Liver (tissue), 9 donors: ENCODE measurements around the gene SEMA5A. TPM values are rescaled to one million over a fixed set of nuclear protein-coding genes. Genes with fewer than 3 reads are reported as not detected.
A peak's percentile ranks its signal among the peaks of the same experiment; 100 is the strongest.

ENCODE experiments used
- DNase-seq: peaks from one replicate; pipeline ENCODE4 v3.0.0-alpha.2; 2017; ENCODE audit warnings: low spot score
- H3K27ac ChIP-seq, 2 donors: one replicate each; pipeline ENCODE4 v1.7.0; 2013; ENCODE audit warnings: inconsistent platforms in 2 of 2, low read length in 2 of 2, control low read depth in 1 of 2, low read depth in 1 of 2, mild to moderate bottlenecking in 1 of 2
- H3K27me3 ChIP-seq, 4 donors: one replicate each; pipeline versions ENCODE4 v1.6.1 to v1.7.0; 2013; ENCODE audit warnings: low read length in 3 of 4, inconsistent platforms in 1 of 4, mild to moderate bottlenecking in 1 of 4, moderate library complexity in 1 of 4; ENCODE audit not compliant: control insufficient read depth in 4 of 4, insufficient read depth in 4 of 4
- H3K36me3 ChIP-seq, 4 donors: one replicate each; pipeline versions ENCODE4 v1.6.1 to v1.7.0; 2013; ENCODE audit warnings: low read length in 3 of 4, mild to moderate bottlenecking in 3 of 4, low read depth in 1 of 4, moderate library complexity in 1 of 4; ENCODE audit not compliant: control insufficient read depth in 4 of 4, insufficient read depth in 3 of 4
- H3K4me1 ChIP-seq, 4 donors: one replicate each; pipeline versions ENCODE4 v1.6.1 to v1.7.0; 2013; ENCODE audit warnings: low read length in 3 of 4, mild to moderate bottlenecking in 3 of 4, moderate library complexity in 1 of 4; ENCODE audit not compliant: control insufficient read depth in 4 of 4, insufficient read depth in 4 of 4
- H3K4me3 ChIP-seq, 3 donors: one replicate each; pipeline versions ENCODE4 v1.6.1 to v1.7.0; 2013; ENCODE audit warnings: low read length in 3 of 3, control low read depth in 1 of 3, low read depth in 1 of 3, mild to moderate bottlenecking in 1 of 3
- H3K9ac ChIP-seq, 2 donors: one replicate each; pipeline ENCODE4 v1.7.0; 2013; ENCODE audit warnings: low read length in 2 of 2, mild to moderate bottlenecking in 2 of 2, moderate library complexity in 2 of 2, control low read depth in 1 of 2, low read depth in 1 of 2
- H3K9me3 ChIP-seq, 4 donors: one replicate each; pipeline versions ENCODE4 v1.6.1 to v1.7.0; 2013; ENCODE audit warnings: low read length in 3 of 4; ENCODE audit not compliant: control insufficient read depth in 4 of 4
- EGR1 ChIP-seq, 2 donors: IDR thresholded peaks; 2 replicates each; pipeline ENCODE4 v1.6.1; 2016 to 2018; ENCODE audit warnings: antibody characterized with exemption in 2 of 2, low read depth in 2 of 2
- FOXA1 ChIP-seq: IDR thresholded peaks from 2 replicates; pipeline ENCODE4 v1.6.1; 2016; ENCODE audit warnings: antibody characterized with exemption
- FOXA2 ChIP-seq: IDR thresholded peaks from 2 replicates; pipeline ENCODE4 v1.6.1; 2016; ENCODE audit warnings: antibody characterized with exemption
- HNF4A ChIP-seq, 2 donors: conservative IDR thresholded peaks; 2 replicates each; pipeline ENCODE4 v1.6.1; 2016; ENCODE audit warnings: antibody characterized with exemption in 2 of 2, mild to moderate bottlenecking in 2 of 2
- HNF4G ChIP-seq: IDR thresholded peaks from 2 replicates; pipeline ENCODE4 v1.6.1; 2016; ENCODE audit warnings: antibody characterized with exemption
- JUND ChIP-seq, 2 donors: IDR thresholded peaks; 2 replicates each; pipeline ENCODE4 v1.6.1; 2016; ENCODE audit warnings: antibody characterized with exemption in 2 of 2
- NR2F2 ChIP-seq: IDR thresholded peaks from 2 replicates; pipeline ENCODE4 v1.6.1; 2016; ENCODE audit warnings: antibody characterized with exemption
- RAD21 ChIP-seq, 2 donors: IDR thresholded peaks; 2 replicates each; pipeline ENCODE4 v1.6.1; 2016; ENCODE audit warnings: antibody characterized with exemption in 2 of 2, mild to moderate bottlenecking in 2 of 2
- SP1 ChIP-seq: IDR thresholded peaks from 2 replicates; pipeline ENCODE4 v1.6.1; 2018; ENCODE audit warnings: antibody characterized with exemption, mild to moderate bottlenecking
- YY1 ChIP-seq: IDR thresholded peaks from 2 replicates; pipeline ENCODE4 v1.6.1; 2016; ENCODE audit warnings: antibody characterized with exemption, mild to moderate bottlenecking
- WGBS: extraction: QIAGEN DNeasy Blood & Tissue Kit; methylation state at CpG from one replicate; pipeline ENCODE4 v1.1.7; 2013; 5-methylcytosine and 5-hydroxymethylcytosine counted together
- polyA plus RNA-seq, 2 donors: library from polyadenylated mRNA; stranded (reverse) in 1 of 2; unstranded in 1 of 2; fragments of 200-250 nt in 1 of 2; fragments of >200 nt in 1 of 2; fragmentation: Nextera tagmentation in 1 of 2; extraction: Ambion mirVana in 1 of 2; gene quantifications; one replicate each; pipeline versions ENCODE4 v1.2.1 to v1.2.3, GENCODE V29; 2013 to 2015
- total RNA-seq, 2 donors: library from RNA; depleted of rRNA; stranded (reverse); fragments of >200 nt; gene quantifications; one replicate each; pipeline ENCODE4 v1.2.3, GENCODE V29; 2014
- TF ChIP-seq, protein P1 (sequence below): fragments of 150-350 bp; IDR thresholded peaks from 2 replicates; pipeline ENCODE4 v1.5.1; 2017; ENCODE audit warnings: improper control_type of control experiment, low read depth, low read length; ENCODE audit not compliant: missing input control
- TF ChIP-seq, protein P2 (sequence below): IDR thresholded peaks from 2 replicates; pipeline ENCODE4 v1.6.1; 2016; ENCODE audit warnings: antibody characterized with exemption
- TF ChIP-seq, protein P3 (sequence below): IDR thresholded peaks from 2 replicates; pipeline ENCODE4 v1.6.1; 2016; ENCODE audit warnings: antibody characterized with exemption, mild to moderate bottlenecking
- TF ChIP-seq, protein P4 (sequence below): IDR thresholded peaks from 2 replicates; pipeline ENCODE4 v1.6.1; 2016; ENCODE audit warnings: antibody characterized with exemption
- TF ChIP-seq, protein P5 (sequence below): IDR thresholded peaks from 2 replicates; pipeline ENCODE4 v1.6.1; 2016; ENCODE audit warnings: antibody characterized with exemption
- donor health status: healthy.
- donor health status: healthy.
- donor health status: healthy.
- donor health status: healthy.
- donor health status: healthy.

The SEMA5A gene
- total and polyA plus RNA-seq, 4 donors: 1.1 to 5.8 (median 3.2) TPM

DNA sequence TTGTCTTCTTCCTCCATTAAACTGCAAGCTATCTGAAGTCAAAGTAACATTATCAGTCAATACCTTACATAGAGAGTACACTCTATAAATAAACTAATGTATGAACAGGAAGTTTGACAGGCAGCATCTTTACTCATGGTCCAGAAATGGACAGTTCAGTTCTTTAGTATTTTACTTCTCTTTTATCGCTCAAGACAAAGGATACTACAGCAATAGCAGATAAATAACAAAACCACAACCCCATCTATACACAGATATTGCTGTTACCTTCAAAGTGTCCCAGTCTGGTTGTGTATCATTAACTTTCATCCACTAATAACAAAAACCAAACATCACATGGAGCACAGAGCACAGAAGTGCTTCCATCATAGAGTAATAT is 46.4 kb downstream of the SEMA5A start:
- H3K36me3 ChIP-seq: no peaks in the 10 kb centered on the region
- WGBS: 89% methylated on average over 1 of the region's 1 CpG
- H3K9ac ChIP-seq: no peak overlapping the region
- H3K9me3 ChIP-seq: no peaks in the 10 kb centered on the region
- no peaks in the 10 kb centered on the region for H3K27me3 ChIP-seq
- DNase-seq: no peak
- no peak overlapping the region for H3K27ac ChIP-seq
- no peak overlapping the region for H3K4me3 ChIP-seq
- H3K4me1 ChIP-seq: peaks cover 0 to 3% (median 0%) of the 10 kb centered on the region in 4 donors
- TF ChIP-seq EGR1 (IDR thresholded peaks at IDR 0.05; ENCODE audit: low read depth in 2 of 2) (no peak), FOXA1 (no peak), JUND (IDR thresholded peaks at IDR 0.05) (no peak), SP1 (no peak)

DNA sequence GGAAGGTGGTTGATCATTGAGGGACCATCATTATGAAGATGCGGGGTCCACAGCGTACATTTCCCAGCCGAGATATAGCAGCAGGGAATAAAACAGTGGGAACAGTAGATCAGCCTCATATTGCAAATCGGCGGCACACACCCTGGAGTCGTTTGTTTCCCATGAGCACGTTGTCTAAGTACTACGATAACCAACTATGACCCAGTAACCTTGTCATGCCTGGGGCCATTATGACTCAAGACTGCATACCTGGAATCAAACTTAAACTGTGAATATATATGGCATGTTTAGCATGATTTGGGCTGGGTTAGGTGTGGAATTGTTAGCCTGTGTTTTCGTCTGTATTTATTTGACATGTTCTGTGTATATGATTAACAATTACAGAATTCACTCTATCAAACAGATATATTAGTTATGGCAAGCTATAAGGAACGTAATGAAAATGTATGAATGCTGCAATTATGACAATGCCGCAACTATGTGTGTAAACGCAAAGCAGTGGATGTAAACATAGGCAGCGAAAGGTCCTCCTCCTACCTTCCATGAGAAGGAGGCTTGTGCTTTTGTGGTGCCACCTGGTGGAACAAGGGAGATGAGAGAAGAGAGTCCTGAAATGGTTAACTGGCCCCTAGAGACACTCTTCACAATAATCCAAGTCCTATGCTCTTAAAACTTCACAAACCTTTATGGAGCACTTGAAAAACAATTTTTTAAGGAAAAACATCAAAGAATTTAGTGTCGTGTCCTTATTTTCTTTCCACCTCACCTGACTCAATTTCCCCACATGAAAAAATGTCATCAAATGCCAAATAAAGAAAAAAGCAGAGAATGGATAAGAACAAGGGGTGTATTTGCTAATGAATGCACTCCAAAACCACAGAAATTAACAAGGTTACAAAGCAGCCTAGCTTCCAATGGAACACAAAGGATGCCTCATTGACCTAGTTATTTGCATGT is 47.1 kb downstream of the SEMA5A start:
- 78% methylated on average over 14 of the region's 14 CpGs for WGBS
- Histone ChIP-seq H3K36me3 (no peaks in the 10 kb centered on the region), H3K9ac (no peak overlapping the region), H3K9me3 (no peaks in the 10 kb centered on the region), H3K4me1 (peaks cover 0 to 3% (median 0%) of the 10 kb centered on the region in 4 donors), H3K27me3 (no peaks in the 10 kb centered on the region), H3K4me3 (no peak overlapping the region), H3K27ac (no peak overlapping the region)
- DNase-seq: no peak
- TF ChIP-seq, protein P1, sequence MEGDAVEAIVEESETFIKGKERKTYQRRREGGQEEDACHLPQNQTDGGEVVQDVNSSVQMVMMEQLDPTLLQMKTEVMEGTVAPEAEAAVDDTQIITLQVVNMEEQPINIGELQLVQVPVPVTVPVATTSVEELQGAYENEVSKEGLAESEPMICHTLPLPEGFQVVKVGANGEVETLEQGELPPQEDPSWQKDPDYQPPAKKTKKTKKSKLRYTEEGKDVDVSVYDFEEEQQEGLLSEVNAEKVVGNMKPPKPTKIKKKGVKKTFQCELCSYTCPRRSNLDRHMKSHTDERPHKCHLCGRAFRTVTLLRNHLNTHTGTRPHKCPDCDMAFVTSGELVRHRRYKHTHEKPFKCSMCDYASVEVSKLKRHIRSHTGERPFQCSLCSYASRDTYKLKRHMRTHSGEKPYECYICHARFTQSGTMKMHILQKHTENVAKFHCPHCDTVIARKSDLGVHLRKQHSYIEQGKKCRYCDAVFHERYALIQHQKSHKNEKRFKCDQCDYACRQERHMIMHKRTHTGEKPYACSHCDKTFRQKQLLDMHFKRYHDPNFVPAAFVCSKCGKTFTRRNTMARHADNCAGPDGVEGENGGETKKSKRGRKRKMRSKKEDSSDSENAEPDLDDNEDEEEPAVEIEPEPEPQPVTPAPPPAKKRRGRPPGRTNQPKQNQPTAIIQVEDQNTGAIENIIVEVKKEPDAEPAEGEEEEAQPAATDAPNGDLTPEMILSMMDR: peak; percentile 49
- peak; percentile 90 to 98 for TF ChIP-seq RAD21 (IDR thresholded peaks at IDR 0.05)
- TF ChIP-seq, protein P2, sequence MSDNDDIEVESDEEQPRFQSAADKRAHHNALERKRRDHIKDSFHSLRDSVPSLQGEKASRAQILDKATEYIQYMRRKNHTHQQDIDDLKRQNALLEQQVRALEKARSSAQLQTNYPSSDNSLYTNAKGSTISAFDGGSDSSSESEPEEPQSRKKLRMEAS: no peak

DNA sequence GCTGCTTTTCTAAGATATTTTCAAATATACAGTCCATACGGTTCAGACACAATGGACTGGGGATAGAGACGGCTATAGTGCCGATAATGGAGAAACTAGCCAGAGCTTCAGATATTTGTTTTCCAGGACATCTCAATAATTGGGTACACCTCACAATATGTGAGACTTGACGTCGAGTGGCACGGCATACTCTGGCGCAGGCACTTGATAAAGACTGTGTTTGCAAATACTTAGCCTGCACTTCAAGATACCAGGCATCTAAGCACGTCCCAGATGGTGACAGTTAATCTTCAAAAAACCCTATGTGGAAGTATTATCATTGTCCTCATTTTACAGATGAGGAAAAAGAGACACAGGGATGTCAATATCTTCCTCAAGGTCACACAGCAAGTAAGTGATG is 48.5 kb downstream of the SEMA5A start:
- Histone ChIP-seq H3K4me3 (no peak overlapping the region), H3K27ac (no peak overlapping the region), H3K36me3 (no peaks in the 10 kb centered on the region), H3K9ac (no peak overlapping the region), H3K27me3 (no peaks in the 10 kb centered on the region), H3K4me1 (peaks cover 0 to 3% (median under 1%) of the 10 kb centered on the region in 4 donors), H3K9me3 (no peaks in the 10 kb centered on the region)
- DNase-seq: no peak
- 92% methylated on average over 8 of the region's 8 CpGs for WGBS
- TF ChIP-seq, protein P3, sequence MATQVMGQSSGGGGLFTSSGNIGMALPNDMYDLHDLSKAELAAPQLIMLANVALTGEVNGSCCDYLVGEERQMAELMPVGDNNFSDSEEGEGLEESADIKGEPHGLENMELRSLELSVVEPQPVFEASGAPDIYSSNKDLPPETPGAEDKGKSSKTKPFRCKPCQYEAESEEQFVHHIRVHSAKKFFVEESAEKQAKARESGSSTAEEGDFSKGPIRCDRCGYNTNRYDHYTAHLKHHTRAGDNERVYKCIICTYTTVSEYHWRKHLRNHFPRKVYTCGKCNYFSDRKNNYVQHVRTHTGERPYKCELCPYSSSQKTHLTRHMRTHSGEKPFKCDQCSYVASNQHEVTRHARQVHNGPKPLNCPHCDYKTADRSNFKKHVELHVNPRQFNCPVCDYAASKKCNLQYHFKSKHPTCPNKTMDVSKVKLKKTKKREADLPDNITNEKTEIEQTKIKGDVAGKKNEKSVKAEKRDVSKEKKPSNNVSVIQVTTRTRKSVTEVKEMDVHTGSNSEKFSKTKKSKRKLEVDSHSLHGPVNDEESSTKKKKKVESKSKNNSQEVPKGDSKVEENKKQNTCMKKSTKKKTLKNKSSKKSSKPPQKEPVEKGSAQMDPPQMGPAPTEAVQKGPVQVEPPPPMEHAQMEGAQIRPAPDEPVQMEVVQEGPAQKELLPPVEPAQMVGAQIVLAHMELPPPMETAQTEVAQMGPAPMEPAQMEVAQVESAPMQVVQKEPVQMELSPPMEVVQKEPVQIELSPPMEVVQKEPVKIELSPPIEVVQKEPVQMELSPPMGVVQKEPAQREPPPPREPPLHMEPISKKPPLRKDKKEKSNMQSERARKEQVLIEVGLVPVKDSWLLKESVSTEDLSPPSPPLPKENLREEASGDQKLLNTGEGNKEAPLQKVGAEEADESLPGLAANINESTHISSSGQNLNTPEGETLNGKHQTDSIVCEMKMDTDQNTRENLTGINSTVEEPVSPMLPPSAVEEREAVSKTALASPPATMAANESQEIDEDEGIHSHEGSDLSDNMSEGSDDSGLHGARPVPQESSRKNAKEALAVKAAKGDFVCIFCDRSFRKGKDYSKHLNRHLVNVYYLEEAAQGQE: no peak
- TF ChIP-seq FOXA2 (no peak), HNF4G (no peak), HNF4A (conservative IDR thresholded peaks at IDR 0.05) (no peak), EGR1 (IDR thresholded peaks at IDR 0.05; ENCODE audit: low read depth in 2 of 2) (no peak), SP1 (no peak), YY1 (no peak), RAD21 (IDR thresholded peaks at IDR 0.05) (no peak), NR2F2 (no peak), FOXA1 (no peak), JUND (IDR thresholded peaks at IDR 0.05) (no peak)
- TF ChIP-seq, protein P2: no peak
- TF ChIP-seq, protein P1: no peak
- TF ChIP-seq, protein P4, sequence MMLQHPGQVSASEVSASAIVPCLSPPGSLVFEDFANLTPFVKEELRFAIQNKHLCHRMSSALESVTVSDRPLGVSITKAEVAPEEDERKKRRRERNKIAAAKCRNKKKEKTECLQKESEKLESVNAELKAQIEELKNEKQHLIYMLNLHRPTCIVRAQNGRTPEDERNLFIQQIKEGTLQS: no peak
- TF ChIP-seq, protein P5, sequence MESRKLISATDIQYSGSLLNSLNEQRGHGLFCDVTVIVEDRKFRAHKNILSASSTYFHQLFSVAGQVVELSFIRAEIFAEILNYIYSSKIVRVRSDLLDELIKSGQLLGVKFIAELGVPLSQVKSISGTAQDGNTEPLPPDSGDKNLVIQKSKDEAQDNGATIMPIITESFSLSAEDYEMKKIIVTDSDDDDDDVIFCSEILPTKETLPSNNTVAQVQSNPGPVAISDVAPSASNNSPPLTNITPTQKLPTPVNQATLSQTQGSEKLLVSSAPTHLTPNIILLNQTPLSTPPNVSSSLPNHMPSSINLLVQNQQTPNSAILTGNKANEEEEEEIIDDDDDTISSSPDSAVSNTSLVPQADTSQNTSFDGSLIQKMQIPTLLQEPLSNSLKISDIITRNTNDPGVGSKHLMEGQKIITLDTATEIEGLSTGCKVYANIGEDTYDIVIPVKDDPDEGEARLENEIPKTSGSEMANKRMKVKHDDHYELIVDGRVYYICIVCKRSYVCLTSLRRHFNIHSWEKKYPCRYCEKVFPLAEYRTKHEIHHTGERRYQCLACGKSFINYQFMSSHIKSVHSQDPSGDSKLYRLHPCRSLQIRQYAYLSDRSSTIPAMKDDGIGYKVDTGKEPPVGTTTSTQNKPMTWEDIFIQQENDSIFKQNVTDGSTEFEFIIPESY: no peak
